GM18868 (cell line): ENCODE measurements around the gene ALS2CL.

Experiments
- ATAC-seq: cut with Tn5 transposase; IDR thresholded peaks from one replicate; pipeline ENCODE4 v1.9.1; 2021; ENCODE audit warnings: mild to moderate bottlenecking, moderate library complexity; ENCODE audit not compliant: unreplicated experiment

The ALS2CL gene

GRCh38 chr3:46680298-46680826 is 13.1 kb downstream of the ALS2CL start:
- ATAC-seq: no peak

DNA sequence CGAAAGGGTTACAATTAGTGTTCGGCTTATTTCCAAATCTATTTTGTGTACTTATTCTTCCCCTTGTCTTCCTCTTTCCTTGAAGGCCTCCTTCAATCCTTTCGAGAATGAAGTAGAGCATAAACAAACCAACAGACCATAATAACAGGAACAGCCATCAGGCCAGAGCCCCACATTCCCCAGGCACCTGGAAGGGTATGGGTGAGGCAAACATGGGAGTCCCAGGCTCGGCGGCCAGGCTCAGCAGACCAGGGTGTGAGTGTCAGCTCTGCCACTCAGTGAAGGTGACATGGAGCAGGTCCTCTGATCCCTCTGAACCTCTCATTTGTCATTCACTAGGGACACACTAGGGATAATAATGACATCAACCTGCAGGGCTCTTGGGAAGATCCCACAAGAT is 13.8 kb downstream of the ALS2CL start:
- ATAC-seq: no peak

GRCh38 chr3:46678280-46678679 is 15.2 kb downstream of the ALS2CL start:
- no peak for ATAC-seq

DNA sequence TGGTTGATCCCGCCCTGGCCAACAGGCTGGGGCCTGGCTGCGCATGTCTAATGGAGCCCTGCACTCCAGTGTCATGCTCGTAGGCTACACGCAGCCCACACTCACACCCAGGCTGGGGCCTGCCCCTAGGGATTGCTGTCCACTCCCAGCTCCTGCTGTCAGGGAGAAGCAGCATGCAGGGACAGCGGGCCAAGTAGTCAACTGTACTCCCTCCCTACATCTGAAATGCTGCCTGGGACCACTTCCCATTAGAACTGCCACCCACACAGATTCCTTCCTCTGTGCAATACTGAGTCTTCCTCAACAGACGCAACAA is 16.1 kb downstream of the ALS2CL start:
- ATAC-seq: no peak

DNA sequence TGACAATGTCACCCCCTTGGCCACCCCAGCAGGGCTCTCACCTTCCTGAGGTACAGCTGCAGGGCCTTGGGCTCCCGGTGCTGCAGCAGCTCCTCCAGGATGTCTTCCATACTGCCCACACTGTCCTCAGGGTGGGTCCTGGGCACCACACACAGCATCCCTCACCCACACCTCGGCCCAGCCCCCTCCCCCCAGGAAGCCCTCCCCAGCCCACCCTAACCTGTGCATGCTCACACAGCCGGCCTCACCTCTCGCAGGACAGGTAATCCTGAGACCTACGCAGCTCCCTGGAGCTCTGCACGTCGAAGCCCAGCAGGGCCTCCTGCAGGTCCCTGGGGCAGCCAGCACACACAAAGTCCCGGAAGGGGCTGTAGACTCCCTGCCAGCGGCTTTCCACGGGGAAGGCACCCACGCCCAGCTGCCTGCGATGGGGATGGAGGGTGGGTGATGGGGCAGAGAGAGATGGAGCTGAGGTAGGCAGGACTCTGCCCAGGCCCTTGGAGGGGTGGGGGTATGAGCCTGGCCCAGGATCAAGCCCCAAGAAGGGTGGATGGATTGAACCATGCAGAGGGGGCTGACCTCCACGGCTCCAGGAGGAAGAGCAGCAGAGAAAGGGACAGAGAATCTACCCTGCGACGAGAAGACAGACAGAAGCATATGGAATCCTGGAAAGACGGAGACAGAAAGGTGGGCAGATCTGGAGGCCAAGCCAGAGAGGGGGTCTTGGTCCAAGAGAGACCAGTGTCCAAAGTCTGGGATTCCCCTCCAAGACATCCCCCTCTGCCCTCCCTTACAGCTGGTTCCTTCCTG is 16.7 kb downstream of the ALS2CL start:
- no peak for ATAC-seq

DNA sequence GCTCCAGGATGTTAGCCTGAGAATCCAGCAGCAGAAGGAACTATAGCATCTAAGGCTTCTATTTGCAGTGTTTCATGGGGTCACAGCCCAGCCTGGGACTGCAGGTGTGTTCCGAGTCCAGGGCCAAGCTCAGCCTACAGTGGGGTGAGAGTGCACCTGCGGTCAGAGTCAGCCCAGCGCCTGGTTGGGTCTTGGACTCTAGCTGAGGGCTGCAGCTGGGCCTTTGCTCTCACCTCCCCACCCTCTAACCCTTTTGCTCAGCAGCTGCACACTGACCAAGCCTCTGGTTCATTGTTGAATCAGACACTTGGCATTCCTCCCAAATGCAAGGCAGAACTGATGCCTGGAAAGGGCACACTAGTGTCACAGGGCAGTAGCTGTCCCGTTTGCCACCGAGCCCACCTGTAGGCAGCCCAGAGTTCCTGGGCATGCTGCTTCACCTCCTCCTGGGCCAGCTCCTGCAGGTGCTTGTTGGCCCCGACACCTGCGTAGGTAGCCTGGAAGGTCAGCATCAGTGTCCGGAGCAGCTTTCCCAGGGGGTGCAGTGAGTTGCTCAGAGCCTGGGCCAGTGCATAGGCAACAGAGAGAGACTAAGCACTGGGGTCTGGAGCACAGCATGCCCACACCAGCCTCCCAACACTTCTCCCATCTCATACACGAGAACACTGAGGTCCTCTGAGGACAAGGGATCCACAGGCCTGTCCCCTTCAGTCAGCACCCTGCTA is 17.5 kb downstream of the ALS2CL start:
- ATAC-seq: no peak

DNA sequence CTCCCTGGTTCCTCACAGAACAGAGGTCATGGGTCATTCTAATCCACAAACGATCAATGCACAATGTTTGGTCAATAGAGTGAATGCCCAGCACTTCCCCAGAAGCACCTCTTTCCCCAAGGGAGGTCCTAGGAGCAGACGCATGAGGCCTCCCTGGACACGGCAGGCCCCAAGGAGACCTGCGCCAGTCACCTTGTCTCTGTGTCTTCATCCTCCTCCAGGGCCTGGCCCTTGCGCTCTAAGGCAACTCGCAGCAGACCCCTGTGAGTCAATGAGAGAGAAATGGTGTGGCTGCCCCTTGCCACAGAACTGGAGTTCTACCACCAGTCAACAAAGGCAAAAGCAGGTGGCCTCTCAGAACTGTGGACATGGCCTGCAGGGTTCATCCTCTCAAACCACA is 18.1 kb downstream of the ALS2CL start:
- ATAC-seq: no peak

DNA sequence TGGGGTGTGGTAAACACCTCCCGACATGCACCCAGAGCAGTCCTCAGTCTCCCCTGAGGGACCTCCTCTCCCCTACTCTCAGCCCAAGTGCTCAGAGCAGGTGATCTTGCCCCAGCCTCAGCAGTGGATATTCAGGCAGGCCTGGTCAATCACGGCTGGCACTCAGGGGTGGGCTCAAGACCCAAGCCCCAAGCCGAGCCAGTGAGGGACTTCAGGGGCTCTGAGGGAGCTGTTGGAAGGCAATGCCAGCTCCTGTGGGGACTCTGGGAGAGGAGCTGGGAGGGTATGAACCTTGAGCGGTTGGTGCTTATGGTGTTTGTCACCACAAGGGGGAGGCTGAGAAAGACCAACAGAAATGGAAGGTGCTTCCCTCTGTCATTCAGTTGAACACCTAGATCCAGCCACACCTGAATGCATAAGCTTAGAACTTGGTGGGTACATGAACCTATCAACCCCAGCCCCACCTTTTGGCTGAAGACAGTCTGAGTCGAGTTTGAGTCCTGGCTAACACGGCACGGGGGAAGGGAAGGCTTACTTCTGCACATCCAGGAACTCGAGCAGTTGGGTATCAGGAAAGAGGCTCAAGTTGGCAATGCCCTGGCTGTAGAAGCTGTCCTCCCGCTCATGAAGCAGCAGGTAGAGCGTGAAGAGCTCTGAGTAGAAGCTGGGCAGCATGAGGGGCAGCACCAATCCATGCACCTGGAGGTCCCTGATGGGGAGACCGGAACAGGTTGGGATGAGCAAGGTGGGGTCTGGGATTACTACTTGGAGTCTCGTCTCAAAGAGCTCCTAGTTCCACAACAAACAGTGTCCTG is 19.2 kb downstream of the ALS2CL start:
- ATAC-seq: no peak

DNA sequence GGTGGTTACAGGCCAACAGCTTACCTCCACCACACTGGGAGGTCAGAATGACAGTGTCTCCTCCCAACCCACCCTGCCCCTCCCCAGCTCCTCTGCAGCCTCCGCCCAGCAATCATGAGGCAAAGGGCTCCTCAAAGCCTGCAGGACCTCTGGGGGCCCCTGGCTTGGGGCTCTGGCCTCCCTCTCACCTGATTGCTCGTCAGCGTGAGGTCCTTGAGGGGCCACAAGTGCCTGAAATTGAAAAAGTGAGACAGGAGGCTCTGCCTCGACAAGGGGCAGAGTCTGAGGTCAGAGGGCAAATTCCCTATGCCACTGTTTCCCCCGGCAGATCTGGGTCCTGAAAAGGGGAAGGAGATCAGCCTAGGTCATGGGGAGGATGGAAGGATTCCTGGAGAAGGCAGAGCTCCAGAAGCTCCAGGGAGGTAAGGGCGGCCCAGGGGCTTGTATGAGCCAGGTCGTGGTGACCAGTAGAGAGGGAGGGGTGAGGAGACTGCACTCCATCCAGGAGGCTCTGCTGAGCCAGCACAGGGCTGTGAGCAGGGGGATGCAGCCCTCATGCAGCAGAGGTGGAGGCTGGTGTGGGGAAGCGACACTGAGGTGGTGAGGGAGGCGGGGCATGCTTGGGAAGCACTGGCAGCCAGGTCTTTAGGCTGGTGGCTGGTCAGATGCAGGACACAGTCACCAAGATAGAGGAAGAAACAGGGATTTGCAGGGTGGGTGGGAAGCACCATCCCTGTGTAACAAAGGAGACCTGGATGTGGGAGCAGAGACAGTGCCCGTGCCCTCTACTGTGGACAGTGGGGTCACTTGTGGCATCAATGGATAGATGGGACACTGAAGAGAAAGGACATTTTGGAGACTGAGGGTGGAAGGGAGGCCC is 20.1 kb downstream of the ALS2CL start:
- no peak for ATAC-seq

DNA sequence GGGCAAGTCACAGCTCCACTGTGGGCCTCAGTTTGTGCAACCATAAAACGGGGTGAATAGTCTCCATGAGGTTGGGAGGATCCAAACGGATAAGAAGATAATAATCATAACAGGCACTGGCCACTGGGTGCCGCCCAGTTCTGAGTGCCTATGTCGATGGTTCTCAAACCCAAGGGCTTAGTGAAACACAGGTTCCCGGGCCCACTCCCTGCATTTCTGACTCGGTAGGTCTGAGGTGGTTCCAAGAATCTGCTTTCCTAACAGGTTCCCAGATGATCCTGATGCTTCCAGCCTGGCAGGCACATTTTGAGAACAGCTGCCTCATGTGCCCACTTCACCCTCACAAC is 21.2 kb downstream of the ALS2CL start:
- ATAC-seq: no peak

DNA sequence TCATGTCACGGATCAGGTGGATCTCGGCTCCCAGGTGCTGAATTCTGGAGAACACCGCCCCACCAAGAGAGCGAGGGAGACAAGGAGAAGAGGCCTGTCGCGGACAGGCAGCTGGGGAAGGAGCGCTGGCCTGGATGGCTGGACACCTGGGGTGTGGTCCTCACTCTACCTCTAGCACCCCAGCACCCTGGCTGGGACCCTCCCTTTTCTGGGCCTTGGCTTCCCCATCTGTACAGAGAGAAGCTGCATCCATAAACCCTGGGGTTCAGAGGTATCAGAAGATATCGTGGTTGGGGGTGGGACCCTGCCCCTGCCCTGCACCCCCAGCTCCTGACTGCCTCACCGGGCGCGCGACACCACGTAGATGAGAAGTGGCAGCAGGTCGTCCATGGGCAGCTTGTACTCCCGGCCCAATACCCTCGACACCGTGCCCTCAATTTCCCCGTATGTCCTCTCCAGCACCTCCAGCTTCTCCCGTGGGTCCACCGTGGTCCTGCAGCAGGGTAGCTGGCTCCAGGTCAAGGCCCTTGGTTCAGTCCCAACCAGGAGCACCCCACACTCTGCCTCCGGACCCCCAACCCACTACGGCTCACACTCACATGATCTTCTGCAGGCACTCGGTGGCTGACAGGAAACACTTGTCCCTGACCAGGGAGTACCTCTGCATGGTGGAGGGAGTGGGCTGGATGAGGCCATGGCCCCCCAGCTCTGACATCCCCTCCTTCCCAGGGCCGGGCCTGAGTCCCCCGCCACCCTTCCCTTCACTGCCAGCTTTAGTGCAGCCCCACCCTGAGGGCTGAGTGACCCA is 21.7 kb downstream of the ALS2CL start:
- ATAC-seq: no peak

DNA sequence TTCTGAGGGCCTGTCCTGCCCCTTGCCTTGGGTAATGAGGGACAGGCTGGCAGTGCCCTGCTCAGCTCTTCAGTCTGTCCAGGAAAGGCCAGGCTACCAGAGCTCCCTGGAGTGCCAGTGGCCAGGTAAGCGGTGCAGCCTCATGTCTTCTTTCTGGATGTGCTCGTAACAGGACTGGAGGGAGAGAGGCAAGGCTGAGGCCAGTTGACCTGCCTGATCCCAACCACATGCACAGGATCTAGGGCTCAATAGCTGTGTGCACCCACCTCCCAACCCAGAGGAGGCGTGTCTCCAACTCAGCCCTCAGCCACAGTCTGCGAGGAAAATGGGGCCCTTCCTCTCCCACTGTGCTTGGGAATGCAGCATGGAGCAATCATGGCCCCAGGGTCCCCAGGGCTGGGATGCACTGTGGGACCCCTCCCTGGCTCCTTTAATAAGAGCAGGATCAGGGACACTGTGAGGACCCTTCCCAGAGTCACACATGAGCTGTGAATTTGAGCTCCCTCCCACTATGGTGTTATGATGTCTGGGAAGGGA is 22.5 kb downstream of the ALS2CL start:
- no peak for ATAC-seq

- ATAC-seq: no peak
Observed at GRCh38 chr3:46670000-46670890, 23.2 kb downstream of the ALS2CL start.

GRCh38 chr3:46669191-46669999 is 24.1 kb downstream of the ALS2CL start:
- no peak for ATAC-seq

DNA sequence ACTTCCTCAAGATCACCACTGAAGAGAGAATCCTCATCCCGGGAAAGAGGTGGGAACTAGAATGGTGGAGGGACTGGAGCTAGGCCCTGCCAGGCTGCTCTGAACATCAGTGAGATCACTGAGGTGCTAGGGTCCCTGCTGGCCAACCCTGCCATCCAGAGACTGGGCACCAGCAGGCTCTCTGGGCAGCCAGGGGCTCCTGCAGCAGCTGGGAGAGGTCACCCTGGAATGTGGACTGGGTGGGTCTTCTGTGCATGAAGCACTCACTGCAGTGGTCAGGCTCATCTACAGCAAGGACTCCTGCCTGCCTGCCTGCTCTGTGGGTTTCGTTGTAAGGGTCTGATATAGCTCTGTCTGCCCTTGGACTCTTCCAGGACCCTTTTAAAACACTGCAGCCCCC is 24.9 kb downstream of the ALS2CL start:
- no peak for ATAC-seq

DNA sequence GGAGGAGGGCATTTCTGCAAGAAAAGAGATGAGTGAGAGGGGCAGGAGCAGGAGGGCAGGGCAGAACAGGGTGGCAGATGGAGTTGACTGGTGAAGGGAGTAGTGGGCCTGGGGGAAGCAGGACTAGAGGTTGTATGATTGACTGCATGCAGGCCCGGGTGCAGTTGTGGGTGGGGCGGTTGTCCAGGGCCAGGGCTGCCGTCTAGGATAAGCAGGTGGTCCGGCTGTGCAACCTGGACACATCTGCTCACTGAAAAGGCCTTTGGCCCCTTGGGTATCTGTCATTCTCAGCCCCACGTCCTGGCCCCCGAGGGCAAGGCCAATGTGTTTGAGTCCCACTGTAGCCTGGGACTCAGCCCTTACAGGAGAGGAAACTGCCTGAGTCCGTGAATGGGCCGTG is 25.4 kb downstream of the ALS2CL start:
- ATAC-seq: no peak

DNA sequence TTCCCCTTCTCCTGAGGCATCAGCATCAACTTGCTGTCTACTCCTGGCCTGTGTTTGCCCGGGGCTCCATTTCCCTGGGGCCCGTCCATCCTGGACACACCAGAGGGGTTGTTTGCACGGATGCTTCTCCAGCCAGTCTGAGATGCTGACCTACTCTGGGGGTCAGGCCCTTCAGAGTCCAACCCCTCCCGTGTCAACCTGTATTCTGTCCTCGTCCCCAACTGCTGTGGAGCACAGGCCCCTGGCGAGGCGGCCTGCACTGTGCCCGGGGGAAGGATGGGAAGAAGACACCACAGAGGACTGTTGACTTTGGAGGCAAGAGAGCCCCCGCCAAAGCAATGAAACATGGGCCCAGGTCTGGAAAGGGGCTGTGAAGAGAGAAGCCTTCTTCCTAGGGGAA is 25.8 kb downstream of the ALS2CL start:
- ATAC-seq: no peak
